H1 (cell line): ENCODE results near the gene INPP5A. TPM values are rescaled to one million over a fixed set of nuclear protein-coding genes. Genes with fewer than 3 reads are reported as not detected.

Source experiments
- CTCF ChIA-PET: fragments of 300-600 bp; sonication (Branson Sonifier 250); formaldehyde crosslinking; loops from one replicate; lab custom pipeline; 2021; ENCODE audit not compliant: partially characterized antibody; lab: Charles Lee
- POLR2A ChIA-PET: fragments of 300-600 bp; sonication (Branson Sonifier 250); formaldehyde crosslinking; loops from one replicate; lab custom pipeline; 2021; ENCODE audit warnings: inconsistent platforms; ENCODE audit not compliant: partially characterized antibody; lab: Charles Lee
- DNase-seq, 2 experiments: peaks; one replicate each; pipeline versions ENCODE4 v3.0.0 to v3.0.0-alpha.2; 2010 to 2022; ENCODE audit warnings: low spot score in 2 of 2, low read depth in 1 of 2, mixed read lengths in 1 of 2
- FAIRE-seq: peaks from 2 replicates; lab custom pipeline; 2011; peaks lifted over from hg19 to GRCh38; lab: Jason Lieb, UNC
- H2AFZ ChIP-seq: 2 replicates; pipeline ENCODE4 v1.8.1; 2012; ENCODE audit warnings: low read length, inconsistent platforms
- H2AK5ac ChIP-seq: 2 replicates; pipeline ENCODE4 v1.6.1; 2013; ENCODE audit warnings: low read depth, low read length
- H2BK120ac ChIP-seq: replicated peaks from 2 replicates; pipeline ENCODE3; 2013; ENCODE audit warnings: low read depth, low read length, inconsistent platforms
- H2BK12ac ChIP-seq: 2 replicates; pipeline ENCODE4 v1.6.1; 2013; ENCODE audit warnings: low read depth, low read length
- H2BK15ac ChIP-seq: 2 replicates; pipeline ENCODE4 v1.6.1; 2013; ENCODE audit warnings: low read length
- H2BK20ac ChIP-seq: 2 replicates; pipeline ENCODE4 v1.6.1; 2013; ENCODE audit warnings: low read length
- H2BK5ac ChIP-seq: 2 replicates; pipeline ENCODE4 v1.6.1; 2013; ENCODE audit warnings: low read depth, low read length
- H3K14ac ChIP-seq: 2 replicates; pipeline ENCODE4 v1.6.1; 2013; ENCODE audit warnings: inconsistent platforms; ENCODE audit not compliant: insufficient read length
- H3K18ac ChIP-seq: 2 replicates; pipeline ENCODE4 v1.6.1; 2013; ENCODE audit warnings: low read length; ENCODE audit errors: extremely low read depth
- H3K23ac ChIP-seq: 2 replicates; pipeline ENCODE4 v1.6.1; 2013; ENCODE audit warnings: inconsistent platforms; ENCODE audit not compliant: insufficient read length
- H3K23me2 ChIP-seq: 2 replicates; pipeline ENCODE4 v1.6.1; 2013; ENCODE audit warnings: low read depth, low read length
- H3K27ac ChIP-seq: 2 replicates; pipeline ENCODE4 v1.6.1; 2011; ENCODE audit warnings: low read depth, low read length, inconsistent platforms
- H3K27me3 ChIP-seq, 4 experiments: replicated peaks in 1 of 4; 1 replicate in 1 of 4; 2 replicates in 3 of 4; pipeline versions ENCODE4 v1.6.1 to v1.8.1; 2011 to 2013; ENCODE audit warnings: low read length in 3 of 4, mild to moderate bottlenecking in 3 of 4, inconsistent platforms in 2 of 4, mixed read lengths in 2 of 4, moderate library complexity in 1 of 4; ENCODE audit not compliant: control insufficient read depth in 3 of 4, insufficient read depth in 3 of 4; ENCODE audit errors: extremely low read depth in 1 of 4
- H3K36me3 ChIP-seq, 4 experiments: 2 replicates each; pipeline versions ENCODE4 v1.6.1 to v1.8.1; 2011 to 2013; ENCODE audit warnings: mild to moderate bottlenecking in 4 of 4, low read length in 3 of 4, moderate library complexity in 2 of 4, control low read depth in 1 of 4, inconsistent platforms in 1 of 4; ENCODE audit not compliant: insufficient read depth in 4 of 4, control insufficient read depth in 2 of 4
- H3K4ac ChIP-seq: replicated peaks from 2 replicates; pipeline ENCODE3; 2013; ENCODE audit warnings: low read length, low read depth, mixed read lengths, inconsistent platforms; ENCODE audit not compliant: insufficient read length
- H3K4me1 ChIP-seq, 4 experiments: replicated peaks in 1 of 4; 1 replicate in 1 of 4; 2 replicates in 3 of 4; pipeline versions ENCODE4 v1.6.1 to v1.8.1; 2011 to 2013; ENCODE audit warnings: low read length in 3 of 4, inconsistent platforms in 2 of 4, mixed read lengths in 1 of 4; ENCODE audit not compliant: insufficient read depth in 4 of 4, control insufficient read depth in 3 of 4
- H3K4me2 ChIP-seq, 2 experiments: 2 replicates each; pipeline versions ENCODE4 v1.6.1 to v1.8.1; 2011 to 2013; ENCODE audit warnings: low read depth in 2 of 2, low read length in 2 of 2, control low read depth in 1 of 2, inconsistent platforms in 1 of 2, mild to moderate bottlenecking in 1 of 2; ENCODE audit not compliant: insufficient read depth in 1 of 2
- H3K4me3 ChIP-seq, 4 experiments: fragments of 200-600, 300-600 bp in 1 of 4; sonication (generic), shearing (Covaris generic), sonication (Bioruptor Twin) in 1 of 4; 2 replicates each; pipeline versions ENCODE4 v1.5.1 to v1.8.1; 2011 to 2016; ENCODE audit warnings: low read length in 4 of 4, low read depth in 3 of 4, control low read depth in 2 of 4, inconsistent platforms in 2 of 4, mild to moderate bottlenecking in 2 of 4, mixed read lengths in 1 of 4, moderate library complexity in 1 of 4; ENCODE audit not compliant: insufficient read depth in 2 of 4; ENCODE audit errors: extremely low read depth in 1 of 4
- H3K56ac ChIP-seq: replicated peaks from 2 replicates; pipeline ENCODE3; 2013; ENCODE audit warnings: low read depth, mild to moderate bottlenecking, mixed read lengths, low read length, inconsistent platforms; ENCODE audit not compliant: insufficient read length
- H3K79me1 ChIP-seq: 2 replicates; pipeline ENCODE4 v1.6.1; 2013; ENCODE audit warnings: low read depth, low read length, control low read depth
- H3K79me2 ChIP-seq, 2 experiments: 2 replicates each; pipeline versions ENCODE4 v1.6.1 to v1.8.1; 2012 to 2013; ENCODE audit warnings: low read length in 2 of 2, mild to moderate bottlenecking in 2 of 2, inconsistent platforms in 1 of 2; ENCODE audit not compliant: insufficient read depth in 2 of 2, control insufficient read depth in 1 of 2
- H3K9ac ChIP-seq, 4 experiments: replicated peaks in 1 of 4; 1 replicate in 1 of 4; 2 replicates in 3 of 4; pipeline versions ENCODE4 v1.6.1 to v1.8.1; 2011 to 2013; ENCODE audit warnings: low read depth in 3 of 4, low read length in 3 of 4, control low read depth in 2 of 4, mild to moderate bottlenecking in 2 of 4, moderate library complexity in 2 of 4, inconsistent platforms in 1 of 4; ENCODE audit errors: extremely low read depth in 1 of 4
- H3K9me3 ChIP-seq, 2 experiments: 2 replicates each; pipeline versions ENCODE4 v1.6.1 to v1.8.1; 2012 to 2013; ENCODE audit warnings: mild to moderate bottlenecking in 2 of 2, moderate library complexity in 2 of 2, control low read depth in 1 of 2, inconsistent platforms in 1 of 2, low read depth in 1 of 2, low read length in 1 of 2, mixed read lengths in 1 of 2; ENCODE audit not compliant: insufficient read depth in 2 of 2
- H4K20me1 ChIP-seq, 2 experiments: replicated peaks in 1 of 2; 2 replicates each; pipeline versions ENCODE3 to v1.8.1; 2011 to 2013; ENCODE audit warnings: inconsistent platforms in 2 of 2, low read length in 2 of 2, mild to moderate bottlenecking in 1 of 2; ENCODE audit not compliant: insufficient read depth in 2 of 2, control insufficient read depth in 1 of 2
- H4K5ac ChIP-seq: 2 replicates; pipeline ENCODE4 v1.6.1; 2013; ENCODE audit warnings: low read length, low read depth, mixed read lengths, inconsistent platforms; ENCODE audit not compliant: insufficient read length
- H4K8ac ChIP-seq: 2 replicates; pipeline ENCODE4 v1.8.0; 2013; ENCODE audit warnings: mild to moderate bottlenecking, moderate library complexity, low read length, inconsistent platforms; ENCODE audit not compliant: insufficient read depth; ENCODE audit errors: extremely low read depth
- H4K91ac ChIP-seq: replicated peaks from 2 replicates; pipeline ENCODE3; 2013; ENCODE audit warnings: low read length, mixed read lengths, inconsistent platforms; ENCODE audit not compliant: insufficient read length
- CEBPB ChIP-seq: IDR thresholded peaks from 2 replicates; pipeline ENCODE4 v1.6.1; 2012; ENCODE audit warnings: low read depth, low read length
- CTBP2 ChIP-seq: IDR thresholded peaks from 2 replicates; pipeline ENCODE4 v1.7.0; 2011; ENCODE audit warnings: borderline replicate concordance, mild to moderate bottlenecking, moderate library complexity, mixed read lengths, low read length; ENCODE audit not compliant: insufficient read depth, insufficient read length
- HDAC6 ChIP-seq: IDR thresholded peaks from one replicate; pipeline ENCODE4 v1.7.1; 2012; ENCODE audit warnings: low read depth, mild to moderate bottlenecking, inconsistent platforms, low read length, moderate library complexity
- SIN3A ChIP-seq, 2 experiments: IDR thresholded peaks in 1 of 2; conservative IDR thresholded peaks in 1 of 2; 2 replicates each; pipeline ENCODE4 v1.6.1; 2011 to 2012; ENCODE audit warnings: low read length in 2 of 2, improper control_type of control experiment in 1 of 2, low read depth in 1 of 2, mild to moderate bottlenecking in 1 of 2
- SIRT6 ChIP-seq: IDR thresholded peaks from one replicate; pipeline ENCODE4 v1.7.1; 2012; ENCODE audit warnings: low read length, inconsistent platforms
- TCF12 ChIP-seq: IDR thresholded peaks from 2 replicates; pipeline ENCODE4 v1.6.1; 2011; ENCODE audit warnings: low read depth, mild to moderate bottlenecking, low read length
- WGBS, 2 experiments: shearing (Covaris generic) in 1 of 2; methylation state at CpG; one replicate each; pipeline versions ENCODE4 v1.1.6 to v1.1.7; 2013 to 2015; ENCODE audit warnings: low lambda C conversion rate in 2 of 2, mixed read lengths in 2 of 2, inconsistent platforms in 1 of 2, low coverage in 1 of 2, missing lambda C conversion rate in 1 of 2; ENCODE audit not compliant: insufficient replicate concordance in 2 of 2, insufficient coverage in 1 of 2, insufficient read length in 1 of 2; ENCODE audit errors: extremely low coverage in 1 of 2, missing lambda C conversion rate in 1 of 2; 5-methylcytosine and 5-hydroxymethylcytosine counted together
- polyA plus RNA-seq, 7 experiments: library from polyadenylated mRNA; depleted of rRNA in 3 of 7; stranded (reverse) in 5 of 7; unstranded in 2 of 7; fragments of >200 nt in 5 of 7; fragments of 200-250 nt in 2 of 7; gene quantifications; 1 replicate in 5 of 7; 2 replicates in 1 of 7; 4 replicates in 1 of 7; pipeline versions ENCODE4 v1.2.1 to v1.2.3, GENCODE V29; 2011 to 2013; ENCODE audit warnings: missing spikeins in 2 of 7, mixed read lengths in 2 of 7
- total RNA-seq: library from RNA; stranded (reverse); fragmentation: NEBNext Ultra II Directional; extraction: Animal tissue kit (Norgen Biotek cat#: 25700); gene quantifications from 2 replicates; pipeline ENCODE4 v1.2.1, GENCODE V29; 2021

The INPP5A gene
- total and polyA plus RNA-seq, 2 of the 8 experiments (the other 6 are each of a cell fraction or from before 2014, with no cell fraction given) = 19.7 to 27.5 TPM

DNA sequence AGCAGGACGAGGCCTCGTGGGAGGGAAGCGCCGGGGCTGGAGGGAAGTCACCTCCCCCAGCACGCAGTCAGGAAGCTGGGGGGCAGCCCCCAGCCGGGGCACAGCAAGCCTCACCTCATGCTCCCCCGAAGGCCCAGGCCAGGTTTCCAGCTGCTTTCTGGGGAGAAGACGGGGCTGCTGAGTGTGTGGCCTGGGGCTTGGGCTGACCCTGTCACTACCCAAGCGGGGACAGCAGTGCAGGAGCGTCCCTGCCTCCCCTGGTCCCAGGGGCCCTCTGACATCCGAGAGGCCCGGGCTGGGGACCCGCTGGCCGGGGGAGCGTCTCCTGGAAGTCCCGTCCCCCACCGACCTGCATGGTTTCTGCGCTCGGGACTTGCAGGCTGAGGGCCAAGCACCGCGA lies 268.0 kb downstream of the INPP5A start:
- Histone ChIP-seq H3K79me1 (no peaks in the 10 kb centered on the region), H4K5ac (no peak overlapping the region), H2BK15ac (no peak overlapping the region), H3K9me3 (peaks cover 7% of the 10 kb centered on the region in 2 experiments; a peak in 3 of 4 replicates), H4K91ac (no peak overlapping the region), H3K27ac (no peak overlapping the region), H3K14ac (no peak overlapping the region), H2BK12ac (no peak overlapping the region), H3K4me1 (peaks cover 0 to 3% (median 0%) of the 10 kb centered on the region in 4 experiments; a peak in 2 of 7 replicates), H2BK120ac (no peak overlapping the region), H4K20me1 (no peaks in the 10 kb centered on the region), H3K36me3 (no peaks in the 10 kb centered on the region), H3K4me3 (no peak overlapping the region), H4K8ac (no peak overlapping the region), H3K27me3 (no peaks in the 10 kb centered on the region), H2BK20ac (no peak overlapping the region), H3K18ac (no peak overlapping the region), H3K4me2 (no peak overlapping the region), H3K56ac (no peak overlapping the region), H3K23me2 (no peaks in the 10 kb centered on the region), H3K4ac (no peak overlapping the region), H3K79me2 (no peaks in the 10 kb centered on the region), H2AK5ac (no peak overlapping the region), H2AFZ (no peak overlapping the region), H3K9ac (no peak overlapping the region), H2BK5ac (no peak overlapping the region), H3K23ac (no peak overlapping the region)
- ChIA-PET CTCF (interaction anchor here (0.6 to 1.4 kb wide), 6 partner anchors 12 to 636 kb away, joined by 3 to 4 read pairs (median 3); no protein-coding TSS in a partner anchor), POLR2A (interaction anchor here (0.7 to 1.5 kb wide), 2 partner anchors 10 to 116 kb away, joined by 3 read pairs; no protein-coding TSS in a partner anchor)
- FAIRE-seq = no peak
- no peak for DNase-seq
- 93% methylated on average over 20 of the region's 21 CpGs; no CpG with 5 or more reads in 1 of the 2 experiments for WGBS, 2 experiments
- no peak for TF ChIP-seq SIRT6
- TF ChIP-seq CTBP2 = no peak
- no peak for TF ChIP-seq CEBPB
- TF ChIP-seq HDAC6 = no peak
- TF ChIP-seq TCF12 = no peak
- TF ChIP-seq SIN3A (conservative IDR thresholded peaks at IDR 0.05 in 1 of 2, IDR thresholded peaks at IDR 0.05 in 1 of 2; ENCODE audit: low read depth in 1 of 2, low read length in 2 of 2) = no peak
